PC-9 (cell line): ENCODE measurements around the gene EMC6. TPM values are rescaled to one million over a fixed set of nuclear protein-coding genes. Genes with fewer than 3 reads are reported as not detected.

ENCODE experiments used
- BruUV-seq: library from RNA; stranded (reverse); fragments of 400-500 nt; replicated peaks from 2 replicates; lab custom pipeline; 2021; lab: Mats Ljungman, UMichigan
- CTCF ChIA-PET: fragments of 300-600 bp; sonication (Branson Sonifier 250); formaldehyde crosslinking; loops from one replicate; lab custom pipeline; 2022; ENCODE audit warnings: antibody characterized with exemption; lab: Charles Lee
- POLR2A ChIA-PET: fragments of 300-600 bp; sonication (Branson Sonifier 250); formaldehyde crosslinking; loops from one replicate; lab custom pipeline; 2022; ENCODE audit warnings: antibody characterized with exemption; ENCODE audit not compliant: unreplicated experiment; lab: Charles Lee
- DNase-seq, 2 experiments: peaks; one replicate each; pipeline versions ENCODE4 v3.0.0 to v3.0.0-alpha.2; 2015 to 2022; ENCODE audit warnings: mixed read lengths in 1 of 2
- H2AFZ ChIP-seq: fragments of 200-600 bp; sonication (generic); 2 replicates; pipeline ENCODE4 v1.8.1; 2017; ENCODE audit warnings: antibody characterized with exemption
- H3F3A ChIP-seq: fragments of 200-600 bp; sonication (generic); 2 replicates; pipeline ENCODE4 v1.8.1; 2017; ENCODE audit warnings: antibody characterized with exemption, mild to moderate bottlenecking, low read depth; ENCODE audit not compliant: insufficient read depth
- H3K27ac ChIP-seq: fragments of 200-600 bp; sonication (generic); 2 replicates; pipeline ENCODE4 v1.6.1; 2016; ENCODE audit warnings: mixed run types
- H3K27me3 ChIP-seq: fragments of 200-600 bp; sonication (generic); 2 replicates; pipeline ENCODE4 v1.6.1; 2016; ENCODE audit warnings: low read depth, mixed run types; ENCODE audit not compliant: insufficient read depth
- H3K36me3 ChIP-seq: fragments of 200-600 bp; sonication (generic); 2 replicates; pipeline ENCODE4 v1.6.1; 2016; ENCODE audit warnings: low read depth, mixed run types
- H3K4me1 ChIP-seq: fragments of 200-600 bp; sonication (generic); replicated peaks from 2 replicates; pipeline ENCODE4 v1.6.1; 2016; ENCODE audit warnings: mixed run types; ENCODE audit not compliant: insufficient read depth
- H3K4me2 ChIP-seq: fragments of 200-600 bp; sonication (generic); 2 replicates; pipeline ENCODE4 v1.6.1; 2017; ENCODE audit warnings: mixed run types
- H3K4me3 ChIP-seq: fragments of 200-600 bp; sonication (generic); 2 replicates; pipeline ENCODE4 v1.6.1; 2016; ENCODE audit warnings: mixed run types
- H3K79me2 ChIP-seq: fragments of 200-600 bp; sonication (generic); 2 replicates; pipeline ENCODE4 v1.6.1; 2017; ENCODE audit warnings: low read depth, mixed run types
- H3K9me2 ChIP-seq: fragments of 200-600 bp; sonication (generic); 2 replicates; pipeline ENCODE4 v1.8.1; 2017; ENCODE audit warnings: mild to moderate bottlenecking; ENCODE audit not compliant: insufficient read depth
- H3K9me3 ChIP-seq: fragments of 200-600 bp; sonication (generic); 2 replicates; pipeline ENCODE4 v1.8.1; 2016; ENCODE audit warnings: low read depth; ENCODE audit not compliant: insufficient read depth
- H4K20me1 ChIP-seq: fragments of 200-600 bp; sonication (generic); 2 replicates; pipeline ENCODE4 v1.8.1; 2017; ENCODE audit not compliant: insufficient read depth
- CTCF ChIP-seq: fragments of 200-600 bp; sonication (generic); conservative IDR thresholded peaks from 2 replicates; pipeline ENCODE4 v1.6.1; 2017; ENCODE audit warnings: mixed run types, antibody characterized with exemption, mild to moderate bottlenecking, moderate library complexity
- EZH2 ChIP-seq: fragments of 200-600 bp; sonication (generic); IDR thresholded peaks from 2 replicates; pipeline ENCODE4 v1.8.0; 2017; ENCODE audit warnings: antibody characterized with exemption, low read depth
- intact Hi-C: fragments of 100-400 bp; cut with micrococcal nuclease; formaldehyde crosslinking; loops from one replicate; pipeline ENCODE4 v1.10.0; 2022; ENCODE audit not compliant: unreplicated experiment
- total RNA-seq: library from RNA; stranded (reverse); gene quantifications from 2 replicates; pipeline ENCODE4 v1.2.3, GENCODE V29; 2021

EMC6 gene
- total RNA-seq, 1 experiment from 2014 or later = 89.9 TPM

- Histone ChIP-seq H4K20me1 (no peaks in the 10 kb centered on the region; the same call in none of the 2 replicates), H3K9me3 (no peaks in the 10 kb centered on the region), H3K79me2 (no peaks in the 10 kb centered on the region), H3K9me2 (no peaks in the 10 kb centered on the region), H3K4me2 (no peak overlapping the region), H3K4me1 (no peaks in the 10 kb centered on the region), H2AFZ (no peak overlapping the region), H3K27me3 (no peaks in the 10 kb centered on the region), H3K4me3 (no peak overlapping the region), H3K27ac (no peak overlapping the region), H3F3A (peaks cover 6% of the 10 kb centered on the region; the same call in 1 of the 2 replicates), H3K36me3 (no peaks in the 10 kb centered on the region)
- no peak for DNase-seq
- CTCF ChIA-PET = no interaction called here
- BruUV-seq = no TSS peak
- intact Hi-C loops = loop anchor here (5.0 kb wide), 3 partner anchors 43 to 148 kb away; partner anchors contain the start of gene HASPIN
- TF ChIP-seq CTCF = no peak
- no peak for TF ChIP-seq EZH2
- POLR2A ChIA-PET = no interaction called here
Measured at GRCh38 chr17:3679531-3680126, 11.0 kb downstream of the EMC6 start.

GRCh38 chr17:3681057-3681456, 12.4 kb downstream of the EMC6 start:
- Histone ChIP-seq H2AFZ (no peak overlapping the region), H3K27ac (no peak overlapping the region), H3K4me2 (no peak overlapping the region), H3K79me2 (no peaks in the 10 kb centered on the region), H3K9me2 (no peaks in the 10 kb centered on the region), H3K4me1 (no peaks in the 10 kb centered on the region), H3K4me3 (no peak overlapping the region), H4K20me1 (no peaks in the 10 kb centered on the region; the same call in 1 of the 2 replicates), H3K36me3 (no peaks in the 10 kb centered on the region), H3K27me3 (no peaks in the 10 kb centered on the region), H3F3A (no peaks in the 10 kb centered on the region; the same call in 1 of the 2 replicates), H3K9me3 (no peaks in the 10 kb centered on the region)
- ChIA-PET POLR2A (no interaction called here), CTCF (no interaction called here)
- intact Hi-C loops = loop anchor here (5.0 kb wide), 3 partner anchors 41 to 146 kb away; partner anchors contain the start of gene HASPIN
- BruUV-seq = no TSS peak
- DNase-seq = no peak
- TF ChIP-seq EZH2 = no peak
- TF ChIP-seq CTCF = no peak

GRCh38 chr17:3681565-3681964, 13.0 kb downstream of the EMC6 start:
- H3K9me2 ChIP-seq = no peaks in the 10 kb centered on the region
- H3K27ac ChIP-seq = no peak overlapping the region
- BruUV-seq = no TSS peak
- TF ChIP-seq CTCF = no peak
- TF ChIP-seq EZH2 = no peak
- no peaks in the 10 kb centered on the region; the same call in 1 of the 2 replicates for H3F3A ChIP-seq
- no peak overlapping the region for H2AFZ ChIP-seq
- no peaks in the 10 kb centered on the region for H3K79me2 ChIP-seq
- H3K27me3 ChIP-seq = no peaks in the 10 kb centered on the region
- H3K4me2 ChIP-seq = no peak overlapping the region
- POLR2A ChIA-PET = no interaction called here
- CTCF ChIA-PET = no interaction called here
- H4K20me1 ChIP-seq = no peaks in the 10 kb centered on the region; the same call in 1 of the 2 replicates
- DNase-seq = no peak
- intact Hi-C loops = loop anchor here (5.0 kb wide), 3 partner anchors 41 to 146 kb away; partner anchors contain the start of gene HASPIN
- no peaks in the 10 kb centered on the region for H3K36me3 ChIP-seq
- H3K9me3 ChIP-seq = no peaks in the 10 kb centered on the region
- H3K4me3 ChIP-seq = no peak overlapping the region
- no peaks in the 10 kb centered on the region for H3K4me1 ChIP-seq
